ENCODE results near the gene GAS2L1.

The GAS2L1 gene

GRCh38 chr22:29310065-29310862 lies 3.8 kb downstream of the GAS2L1 start:
- DNase-seq (ENCODE audit: low spot score) = no peak

GRCh38 chr22:29310863-29311339 lies 4.5 kb downstream of the GAS2L1 start:
- DNase-seq (ENCODE audit: low spot score) = peak; percentile 37

GRCh38 chr22:29311464-29312217 lies 5.2 kb downstream of the GAS2L1 start:
- no peak for DNase-seq (ENCODE audit: low spot score)

- no peak for DNase-seq (ENCODE audit: low spot score)
Observed at GRCh38 chr22:29312218-29313125, 6.0 kb downstream of the GAS2L1 start.

- DNase-seq (ENCODE audit: low spot score) = no peak
Observed at GRCh38 chr22:29313126-29313575, 6.7 kb downstream of the GAS2L1 start.

- DNase-seq (ENCODE audit: low spot score) = no peak
Observed at GRCh38 chr22:29313576-29314466, 7.4 kb downstream of the GAS2L1 start.

- no peak for DNase-seq (ENCODE audit: low spot score)
Observed at GRCh38 chr22:29314537-29315285, 8.3 kb downstream of the GAS2L1 start.

GRCh38 chr22:29315286-29316140 lies 9.1 kb downstream of the GAS2L1 start, which contains the start of gene RASL10A:
TSS of gene RASL10A (minus strand) at chr22:29315697. CDS start at chr22:29315246, 451 bp downstream.
- no peak for DNase-seq (ENCODE audit: low spot score)

- DNase-seq (ENCODE audit: low spot score) = no peak
Observed at GRCh38 chr22:29316141-29316828, 9.8 kb downstream of the GAS2L1 start.

GRCh38 chr22:29317827-29318454 lies 11.5 kb downstream of the GAS2L1 start:
- no peak for DNase-seq (ENCODE audit: low spot score)

- DNase-seq (ENCODE audit: low spot score) = no peak
Observed at GRCh38 chr22:29319072-29319471, 12.6 kb downstream of the GAS2L1 start.

- no peak for DNase-seq (ENCODE audit: low spot score)
Observed at GRCh38 chr22:29320546-29320945, 14.1 kb downstream of the GAS2L1 start.

- no peak for DNase-seq (ENCODE audit: low spot score)
Observed at GRCh38 chr22:29323641-29324040, 17.2 kb downstream of the GAS2L1 start.

- DNase-seq (ENCODE audit: low spot score) = no peak
Observed at GRCh38 chr22:29325356-29325755, 18.9 kb downstream of the GAS2L1 start.

- DNase-seq (ENCODE audit: low spot score) = no peak
Observed at GRCh38 chr22:29325785-29326315, 19.4 kb downstream of the GAS2L1 start.

- DNase-seq (ENCODE audit: low spot score) = no peak
Observed at GRCh38 chr22:29326481-29326880, 20.0 kb downstream of the GAS2L1 start.

GRCh38 chr22:29327089-29327764 lies 20.8 kb downstream of the GAS2L1 start:
- no peak for DNase-seq (ENCODE audit: low spot score)

All from CD4-positive, alpha-beta T cell treated with Interleukin-6 at 100 ng/mL for 8 hours (primary cell).